CD4-positive, alpha-beta T cell treated with Interleukin-6 at 100 ng/mL for 8 hours (primary cell): ENCODE data around the gene FLYWCH2.
A peak's percentile ranks its signal among the peaks of the same experiment; 100 is the strongest.
"Not testable (repeated sequence)": the region's sequence is repeated elsewhere in the genome, so short reads cannot be mapped to it uniquely, and the experiment has no call there.

Experiments used
- DNase-seq: peaks from one replicate; pipeline ENCODE4 v3.0.0-alpha.2; 2020; ENCODE audit warnings: mixed read lengths, low spot score

Gene FLYWCH2

GRCh38 chr16:2912330-2913199 is 29.6 kb downstream of the FLYWCH2 start:
- DNase-seq: no peak

- no peak for DNase-seq
Measured at GRCh38 chr16:2913603-2914002, 30.6 kb downstream of the FLYWCH2 start.

- no peak for DNase-seq
Measured at GRCh38 chr16:2914233-2914632, 31.2 kb downstream of the FLYWCH2 start.

GRCh38 chr16:2915196-2915929 is 32.3 kb downstream of the FLYWCH2 start:
- DNase-seq: no peak

- DNase-seq: peak; percentile 55
Measured at GRCh38 chr16:2919511-2920255, 36.7 kb downstream of the FLYWCH2 start.

- DNase-seq: no peak
Measured at GRCh38 chr16:2923481-2923880, 40.5 kb downstream of the FLYWCH2 start.

- DNase-seq: no peak
Measured at GRCh38 chr16:2924901-2925755, 42.1 kb downstream of the FLYWCH2 start.

- DNase-seq: no peak
Measured at GRCh38 chr16:2925951-2926649, 43.1 kb downstream of the FLYWCH2 start.

GRCh38 chr16:2926650-2926999 is 43.6 kb downstream of the FLYWCH2 start:
- DNase-seq: no peak

GRCh38 chr16:2927010-2927646 is 44.1 kb downstream of the FLYWCH2 start:
- DNase-seq: peak; percentile 85

GRCh38 chr16:2928151-2928550 is 45.1 kb downstream of the FLYWCH2 start:
- DNase-seq: not testable (repeated sequence)

GRCh38 chr16:2928796-2929195 is 45.8 kb downstream of the FLYWCH2 start:
- DNase-seq: no peak

- no peak for DNase-seq
Measured at GRCh38 chr16:2929693-2930092, 46.7 kb downstream of the FLYWCH2 start.

GRCh38 chr16:2930236-2930635 is 47.2 kb downstream of the FLYWCH2 start:
- DNase-seq: no peak

- DNase-seq: not testable (repeated sequence)
Measured at GRCh38 chr16:2931231-2931914, 48.4 kb downstream of the FLYWCH2 start.

GRCh38 chr16:2933136-2933535 is 50.1 kb downstream of the FLYWCH2 start:
- no peak for DNase-seq

GRCh38 chr16:2933701-2934100 is 50.7 kb downstream of the FLYWCH2 start:
- DNase-seq: no peak

- no peak for DNase-seq
Measured at GRCh38 chr16:2934450-2934849, 51.4 kb downstream of the FLYWCH2 start.

GRCh38 chr16:2936436-2937011 is 53.5 kb downstream of the FLYWCH2 start:
- no peak for DNase-seq

GRCh38 chr16:2937170-2937569 is 54.2 kb downstream of the FLYWCH2 start:
- DNase-seq: no peak
